SK-N-SH treated with all-trans-retinoic acid at 6 μM for 48 hours (cell line): ENCODE measurements around the gene PDSS2.

Experiments used
- CSDC2 ChIP-seq: fragments of 250-450 bp; sonication (Bioruptor Pico); IDR thresholded peaks from 2 replicates; pipeline ENCODE4 v1.5.0; 2020; ENCODE audit warnings: mild to moderate bottlenecking, moderate library complexity
- TCF4 ChIP-seq: fragments of 250-450 bp; sonication (Bioruptor Pico); IDR thresholded peaks from 2 replicates; pipeline ENCODE4 v1.8.0; 2021; ENCODE audit warnings: mild to moderate bottlenecking, moderate library complexity, borderline replicate concordance
- TOX ChIP-seq: fragments of 250-450 bp; sonication (Bioruptor Pico); IDR thresholded peaks from 2 replicates; pipeline ENCODE4 v1.8.0; 2021; ENCODE audit warnings: mild to moderate bottlenecking, moderate library complexity, borderline replicate concordance
- ZC3H10 ChIP-seq: fragments of 250-450 bp; sonication (Bioruptor Pico); IDR thresholded peaks from 2 replicates; pipeline ENCODE4 v1.5.1; 2021; ENCODE audit warnings: mild to moderate bottlenecking, moderate library complexity
- ZFP30 ChIP-seq: fragments of 450-650 bp; formaldehyde crosslinking; IDR thresholded peaks from 2 replicates; pipeline ENCODE4 v1.5.0; 2022; ENCODE audit warnings: mild to moderate bottlenecking, moderate library complexity
- ZNF565 ChIP-seq: fragments of 450-650 bp; formaldehyde crosslinking; conservative IDR thresholded peaks from 2 replicates; pipeline ENCODE4 v1.5.0; 2020; ENCODE audit warnings: low read depth, mild to moderate bottlenecking, moderate library complexity
- TF ChIP-seq, protein P1 (sequence below): fragments of 250-450 bp; sonication (Bioruptor Pico); IDR thresholded peaks from 2 replicates; pipeline ENCODE4 v1.5.0; 2020; ENCODE audit warnings: mild to moderate bottlenecking, moderate library complexity
- TF ChIP-seq, protein P2 (sequence below): fragments of 250-450 bp; sonication (Bioruptor Pico); IDR thresholded peaks from 2 replicates; pipeline ENCODE4 v1.8.0; 2020; ENCODE audit warnings: mild to moderate bottlenecking, moderate library complexity, borderline replicate concordance
- TF ChIP-seq, protein P3 (sequence below): fragments of 250-450 bp; sonication (Bioruptor Pico); IDR thresholded peaks from 2 replicates; pipeline ENCODE4 v1.5.1; 2021; ENCODE audit warnings: mild to moderate bottlenecking, moderate library complexity
- TF ChIP-seq, protein P4 (sequence below): fragments of 250-450 bp; sonication (Bioruptor Pico); IDR thresholded peaks from 2 replicates; pipeline ENCODE4 v1.8.0; 2021; ENCODE audit warnings: low read depth, mild to moderate bottlenecking, moderate library complexity, borderline replicate concordance

GRCh38 chr6:107264357-107264840, 195.0 kb downstream of the PDSS2 start:
- TF ChIP-seq, protein P1, sequence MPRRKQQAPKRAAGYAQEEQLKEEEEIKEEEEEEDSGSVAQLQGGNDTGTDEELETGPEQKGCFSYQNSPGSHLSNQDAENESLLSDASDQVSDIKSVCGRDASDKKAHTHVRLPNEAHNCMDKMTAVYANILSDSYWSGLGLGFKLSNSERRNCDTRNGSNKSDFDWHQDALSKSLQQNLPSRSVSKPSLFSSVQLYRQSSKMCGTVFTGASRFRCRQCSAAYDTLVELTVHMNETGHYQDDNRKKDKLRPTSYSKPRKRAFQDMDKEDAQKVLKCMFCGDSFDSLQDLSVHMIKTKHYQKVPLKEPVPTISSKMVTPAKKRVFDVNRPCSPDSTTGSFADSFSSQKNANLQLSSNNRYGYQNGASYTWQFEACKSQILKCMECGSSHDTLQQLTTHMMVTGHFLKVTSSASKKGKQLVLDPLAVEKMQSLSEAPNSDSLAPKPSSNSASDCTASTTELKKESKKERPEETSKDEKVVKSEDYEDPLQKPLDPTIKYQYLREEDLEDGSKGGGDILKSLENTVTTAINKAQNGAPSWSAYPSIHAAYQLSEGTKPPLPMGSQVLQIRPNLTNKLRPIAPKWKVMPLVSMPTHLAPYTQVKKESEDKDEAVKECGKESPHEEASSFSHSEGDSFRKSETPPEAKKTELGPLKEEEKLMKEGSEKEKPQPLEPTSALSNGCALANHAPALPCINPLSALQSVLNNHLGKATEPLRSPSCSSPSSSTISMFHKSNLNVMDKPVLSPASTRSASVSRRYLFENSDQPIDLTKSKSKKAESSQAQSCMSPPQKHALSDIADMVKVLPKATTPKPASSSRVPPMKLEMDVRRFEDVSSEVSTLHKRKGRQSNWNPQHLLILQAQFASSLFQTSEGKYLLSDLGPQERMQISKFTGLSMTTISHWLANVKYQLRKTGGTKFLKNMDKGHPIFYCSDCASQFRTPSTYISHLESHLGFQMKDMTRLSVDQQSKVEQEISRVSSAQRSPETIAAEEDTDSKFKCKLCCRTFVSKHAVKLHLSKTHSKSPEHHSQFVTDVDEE (CRISPR knock-in tag) = no peak
- TF ChIP-seq, protein P2, sequence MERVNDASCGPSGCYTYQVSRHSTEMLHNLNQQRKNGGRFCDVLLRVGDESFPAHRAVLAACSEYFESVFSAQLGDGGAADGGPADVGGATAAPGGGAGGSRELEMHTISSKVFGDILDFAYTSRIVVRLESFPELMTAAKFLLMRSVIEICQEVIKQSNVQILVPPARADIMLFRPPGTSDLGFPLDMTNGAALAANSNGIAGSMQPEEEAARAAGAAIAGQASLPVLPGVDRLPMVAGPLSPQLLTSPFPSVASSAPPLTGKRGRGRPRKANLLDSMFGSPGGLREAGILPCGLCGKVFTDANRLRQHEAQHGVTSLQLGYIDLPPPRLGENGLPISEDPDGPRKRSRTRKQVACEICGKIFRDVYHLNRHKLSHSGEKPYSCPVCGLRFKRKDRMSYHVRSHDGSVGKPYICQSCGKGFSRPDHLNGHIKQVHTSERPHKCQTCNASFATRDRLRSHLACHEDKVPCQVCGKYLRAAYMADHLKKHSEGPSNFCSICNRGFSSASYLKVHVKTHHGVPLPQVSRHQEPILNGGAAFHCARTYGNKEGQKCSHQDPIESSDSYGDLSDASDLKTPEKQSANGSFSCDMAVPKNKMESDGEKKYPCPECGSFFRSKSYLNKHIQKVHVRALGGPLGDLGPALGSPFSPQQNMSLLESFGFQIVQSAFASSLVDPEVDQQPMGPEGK (CRISPR knock-in tag) = no peak
- TF ChIP-seq ZFP30 = no peak
- TF ChIP-seq ZNF565 (CRISPR knock-in tag) = no peak
- TF ChIP-seq, protein P3, sequence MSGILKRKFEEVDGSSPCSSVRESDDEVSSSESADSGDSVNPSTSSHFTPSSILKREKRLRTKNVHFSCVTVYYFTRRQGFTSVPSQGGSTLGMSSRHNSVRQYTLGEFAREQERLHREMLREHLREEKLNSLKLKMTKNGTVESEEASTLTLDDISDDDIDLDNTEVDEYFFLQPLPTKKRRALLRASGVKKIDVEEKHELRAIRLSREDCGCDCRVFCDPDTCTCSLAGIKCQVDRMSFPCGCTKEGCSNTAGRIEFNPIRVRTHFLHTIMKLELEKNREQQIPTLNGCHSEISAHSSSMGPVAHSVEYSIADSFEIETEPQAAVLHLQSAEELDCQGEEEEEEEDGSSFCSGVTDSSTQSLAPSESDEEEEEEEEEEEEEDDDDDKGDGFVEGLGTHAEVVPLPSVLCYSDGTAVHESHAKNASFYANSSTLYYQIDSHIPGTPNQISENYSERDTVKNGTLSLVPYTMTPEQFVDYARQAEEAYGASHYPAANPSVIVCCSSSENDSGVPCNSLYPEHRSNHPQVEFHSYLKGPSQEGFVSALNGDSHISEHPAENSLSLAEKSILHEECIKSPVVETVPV (CRISPR knock-in tag) = no peak
- peak; percentile 55; the same call in 1 of the 2 replicates for TF ChIP-seq TCF4 (CRISPR knock-in tag)
- no peak for TF ChIP-seq ZC3H10
- TF ChIP-seq, protein P4, sequence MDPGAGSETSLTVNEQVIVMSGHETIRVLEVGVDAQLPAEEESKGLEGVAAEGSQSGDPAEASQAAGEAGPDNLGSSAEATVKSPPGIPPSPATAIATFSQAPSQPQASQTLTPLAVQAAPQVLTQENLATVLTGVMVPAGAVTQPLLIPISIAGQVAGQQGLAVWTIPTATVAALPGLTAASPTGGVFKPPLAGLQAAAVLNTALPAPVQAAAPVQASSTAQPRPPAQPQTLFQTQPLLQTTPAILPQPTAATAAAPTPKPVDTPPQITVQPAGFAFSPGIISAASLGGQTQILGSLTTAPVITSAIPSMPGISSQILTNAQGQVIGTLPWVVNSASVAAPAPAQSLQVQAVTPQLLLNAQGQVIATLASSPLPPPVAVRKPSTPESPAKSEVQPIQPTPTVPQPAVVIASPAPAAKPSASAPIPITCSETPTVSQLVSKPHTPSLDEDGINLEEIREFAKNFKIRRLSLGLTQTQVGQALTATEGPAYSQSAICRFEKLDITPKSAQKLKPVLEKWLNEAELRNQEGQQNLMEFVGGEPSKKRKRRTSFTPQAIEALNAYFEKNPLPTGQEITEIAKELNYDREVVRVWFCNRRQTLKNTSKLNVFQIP (CRISPR knock-in tag) = 0 out of 2 replicates have a peak, but pooled peaks have one; percentile 69
- no peak for TF ChIP-seq TOX (CRISPR knock-in tag)
- TF ChIP-seq CSDC2 (CRISPR knock-in tag) = no peak
